HFF-Myc (cell line): Measurements from ENCODE around the gene TBL1Y.

Experiments
- DNase-seq: peaks from one replicate; pipeline ENCODE4 v3.0.0-alpha.2; 2011; ENCODE audit warnings: low read depth; ENCODE audit errors: extremely low read depth
- H3K4me3 ChIP-seq: replicated peaks from 2 replicates; pipeline ENCODE4 v1.5.1; 2011; ENCODE audit warnings: low read depth, mild to moderate bottlenecking, control low read depth, low read length
- CTCF ChIP-seq: IDR thresholded peaks from 2 replicates; pipeline ENCODE4 v1.5.1; 2012; ENCODE audit warnings: mild to moderate bottlenecking, low read depth, low read length, control low read depth; ENCODE audit errors: missing control alignments

The TBL1Y gene

GRCh38 chrY:6911253-6911881 lies 870 bp downstream of the TBL1Y start, which contains the start of gene AMELY:
AMELY (minus strand) TSS chrY:6911752; CDS start chrY:6872608, 39,144 bp downstream.
- H3K4me3 ChIP-seq: no peak within 1 kb of the TSS
- no peak for TF ChIP-seq CTCF
- DNase-seq: no peak

- TF ChIP-seq CTCF: no peak
- H3K4me3 ChIP-seq: no peak overlapping the region
- DNase-seq: no peak
These were observed 2.9 kb downstream of the TBL1Y start for GRCh38 chrY:6913362-6913761.

- no peak for DNase-seq
- TF ChIP-seq CTCF: no peak
- no peak overlapping the region for H3K4me3 ChIP-seq
These were observed 10.6 kb downstream of the TBL1Y start for GRCh38 chrY:6921061-6921460.

- no peak for TF ChIP-seq CTCF
- no peak for DNase-seq
- H3K4me3 ChIP-seq: no peak overlapping the region
These were observed 17.8 kb downstream of the TBL1Y start for GRCh38 chrY:6928265-6928664.

- no peak for TF ChIP-seq CTCF
- no peak for DNase-seq
- no peak overlapping the region for H3K4me3 ChIP-seq
These were observed 18.7 kb downstream of the TBL1Y start for GRCh38 chrY:6929237-6929636.

GRCh38 chrY:6931779-6932396 lies 21.4 kb downstream of the TBL1Y start:
- no peak for TF ChIP-seq CTCF
- H3K4me3 ChIP-seq: no peak overlapping the region
- DNase-seq: no peak
